H1 (cell line): ENCODE measurements around the gene HOXB9. TPM values are rescaled to one million over a fixed set of nuclear protein-coding genes. Genes with fewer than 3 reads are reported as not detected.

Source experiments
- CTCF ChIA-PET: fragments of 300-600 bp; sonication (Branson Sonifier 250); formaldehyde crosslinking; loops from one replicate; lab custom pipeline; 2021; ENCODE audit not compliant: partially characterized antibody; lab: Charles Lee
- POLR2A ChIA-PET: fragments of 300-600 bp; sonication (Branson Sonifier 250); formaldehyde crosslinking; loops from one replicate; lab custom pipeline; 2021; ENCODE audit warnings: inconsistent platforms; ENCODE audit not compliant: partially characterized antibody; lab: Charles Lee
- DNase-seq, 2 experiments: peaks; one replicate each; pipeline versions ENCODE4 v3.0.0 to v3.0.0-alpha.2; 2010 to 2022; ENCODE audit warnings: low spot score in 2 of 2, low read depth in 1 of 2, mixed read lengths in 1 of 2
- FAIRE-seq: peaks from 2 replicates; lab custom pipeline; 2011; peaks lifted over from hg19 to GRCh38; lab: Jason Lieb, UNC
- H2AFZ ChIP-seq: 2 replicates; pipeline ENCODE4 v1.8.1; 2012; ENCODE audit warnings: low read length, inconsistent platforms
- H2AK5ac ChIP-seq: 2 replicates; pipeline ENCODE4 v1.6.1; 2013; ENCODE audit warnings: low read depth, low read length
- H2BK120ac ChIP-seq: replicated peaks from 2 replicates; pipeline ENCODE3; 2013; ENCODE audit warnings: low read depth, low read length, inconsistent platforms
- H2BK12ac ChIP-seq: 2 replicates; pipeline ENCODE4 v1.6.1; 2013; ENCODE audit warnings: low read depth, low read length
- H2BK15ac ChIP-seq: 2 replicates; pipeline ENCODE4 v1.6.1; 2013; ENCODE audit warnings: low read length
- H2BK20ac ChIP-seq: 2 replicates; pipeline ENCODE4 v1.6.1; 2013; ENCODE audit warnings: low read length
- H2BK5ac ChIP-seq: 2 replicates; pipeline ENCODE4 v1.6.1; 2013; ENCODE audit warnings: low read depth, low read length
- H3K14ac ChIP-seq: 2 replicates; pipeline ENCODE4 v1.6.1; 2013; ENCODE audit warnings: inconsistent platforms; ENCODE audit not compliant: insufficient read length
- H3K18ac ChIP-seq: 2 replicates; pipeline ENCODE4 v1.6.1; 2013; ENCODE audit warnings: low read length; ENCODE audit errors: extremely low read depth
- H3K23ac ChIP-seq: 2 replicates; pipeline ENCODE4 v1.6.1; 2013; ENCODE audit warnings: inconsistent platforms; ENCODE audit not compliant: insufficient read length
- H3K23me2 ChIP-seq: 2 replicates; pipeline ENCODE4 v1.6.1; 2013; ENCODE audit warnings: low read depth, low read length
- H3K27ac ChIP-seq: 2 replicates; pipeline ENCODE4 v1.6.1; 2011; ENCODE audit warnings: low read depth, low read length, inconsistent platforms
- H3K27me3 ChIP-seq, 4 experiments: replicated peaks in 1 of 4; 1 replicate in 1 of 4; 2 replicates in 3 of 4; pipeline versions ENCODE4 v1.6.1 to v1.8.1; 2011 to 2013; ENCODE audit warnings: low read length in 3 of 4, mild to moderate bottlenecking in 3 of 4, inconsistent platforms in 2 of 4, mixed read lengths in 2 of 4, moderate library complexity in 1 of 4; ENCODE audit not compliant: control insufficient read depth in 3 of 4, insufficient read depth in 3 of 4; ENCODE audit errors: extremely low read depth in 1 of 4
- H3K36me3 ChIP-seq, 4 experiments: 2 replicates each; pipeline versions ENCODE4 v1.6.1 to v1.8.1; 2011 to 2013; ENCODE audit warnings: mild to moderate bottlenecking in 4 of 4, low read length in 3 of 4, moderate library complexity in 2 of 4, control low read depth in 1 of 4, inconsistent platforms in 1 of 4; ENCODE audit not compliant: insufficient read depth in 4 of 4, control insufficient read depth in 2 of 4
- H3K4ac ChIP-seq: replicated peaks from 2 replicates; pipeline ENCODE3; 2013; ENCODE audit warnings: low read length, low read depth, mixed read lengths, inconsistent platforms; ENCODE audit not compliant: insufficient read length
- H3K4me1 ChIP-seq, 4 experiments: replicated peaks in 1 of 4; 1 replicate in 1 of 4; 2 replicates in 3 of 4; pipeline versions ENCODE4 v1.6.1 to v1.8.1; 2011 to 2013; ENCODE audit warnings: low read length in 3 of 4, inconsistent platforms in 2 of 4, mixed read lengths in 1 of 4; ENCODE audit not compliant: insufficient read depth in 4 of 4, control insufficient read depth in 3 of 4
- H3K4me2 ChIP-seq, 2 experiments: 2 replicates each; pipeline versions ENCODE4 v1.6.1 to v1.8.1; 2011 to 2013; ENCODE audit warnings: low read depth in 2 of 2, low read length in 2 of 2, control low read depth in 1 of 2, inconsistent platforms in 1 of 2, mild to moderate bottlenecking in 1 of 2; ENCODE audit not compliant: insufficient read depth in 1 of 2
- H3K4me3 ChIP-seq, 4 experiments: fragments of 200-600, 300-600 bp in 1 of 4; sonication (generic), shearing (Covaris generic), sonication (Bioruptor Twin) in 1 of 4; 2 replicates each; pipeline versions ENCODE4 v1.5.1 to v1.8.1; 2011 to 2016; ENCODE audit warnings: low read length in 4 of 4, low read depth in 3 of 4, control low read depth in 2 of 4, inconsistent platforms in 2 of 4, mild to moderate bottlenecking in 2 of 4, mixed read lengths in 1 of 4, moderate library complexity in 1 of 4; ENCODE audit not compliant: insufficient read depth in 2 of 4; ENCODE audit errors: extremely low read depth in 1 of 4
- H3K56ac ChIP-seq: replicated peaks from 2 replicates; pipeline ENCODE3; 2013; ENCODE audit warnings: low read depth, mild to moderate bottlenecking, mixed read lengths, low read length, inconsistent platforms; ENCODE audit not compliant: insufficient read length
- H3K79me1 ChIP-seq: 2 replicates; pipeline ENCODE4 v1.6.1; 2013; ENCODE audit warnings: low read depth, low read length, control low read depth
- H3K79me2 ChIP-seq, 2 experiments: 2 replicates each; pipeline versions ENCODE4 v1.6.1 to v1.8.1; 2012 to 2013; ENCODE audit warnings: low read length in 2 of 2, mild to moderate bottlenecking in 2 of 2, inconsistent platforms in 1 of 2; ENCODE audit not compliant: insufficient read depth in 2 of 2, control insufficient read depth in 1 of 2
- H3K9ac ChIP-seq, 4 experiments: replicated peaks in 1 of 4; 1 replicate in 1 of 4; 2 replicates in 3 of 4; pipeline versions ENCODE4 v1.6.1 to v1.8.1; 2011 to 2013; ENCODE audit warnings: low read depth in 3 of 4, low read length in 3 of 4, control low read depth in 2 of 4, mild to moderate bottlenecking in 2 of 4, moderate library complexity in 2 of 4, inconsistent platforms in 1 of 4; ENCODE audit errors: extremely low read depth in 1 of 4
- H3K9me3 ChIP-seq, 2 experiments: 2 replicates each; pipeline versions ENCODE4 v1.6.1 to v1.8.1; 2012 to 2013; ENCODE audit warnings: mild to moderate bottlenecking in 2 of 2, moderate library complexity in 2 of 2, control low read depth in 1 of 2, inconsistent platforms in 1 of 2, low read depth in 1 of 2, low read length in 1 of 2, mixed read lengths in 1 of 2; ENCODE audit not compliant: insufficient read depth in 2 of 2
- H4K20me1 ChIP-seq, 2 experiments: replicated peaks in 1 of 2; 2 replicates each; pipeline versions ENCODE3 to v1.8.1; 2011 to 2013; ENCODE audit warnings: inconsistent platforms in 2 of 2, low read length in 2 of 2, mild to moderate bottlenecking in 1 of 2; ENCODE audit not compliant: insufficient read depth in 2 of 2, control insufficient read depth in 1 of 2
- H4K5ac ChIP-seq: 2 replicates; pipeline ENCODE4 v1.6.1; 2013; ENCODE audit warnings: low read length, low read depth, mixed read lengths, inconsistent platforms; ENCODE audit not compliant: insufficient read length
- H4K8ac ChIP-seq: 2 replicates; pipeline ENCODE4 v1.8.0; 2013; ENCODE audit warnings: mild to moderate bottlenecking, moderate library complexity, low read length, inconsistent platforms; ENCODE audit not compliant: insufficient read depth; ENCODE audit errors: extremely low read depth
- H4K91ac ChIP-seq: replicated peaks from 2 replicates; pipeline ENCODE3; 2013; ENCODE audit warnings: low read length, mixed read lengths, inconsistent platforms; ENCODE audit not compliant: insufficient read length
- CBX8 ChIP-seq: fragments of 300-800, 300-1000 bp; sonication (generic); IDR thresholded peaks from 2 replicates; pipeline ENCODE4 v1.7.1; 2016; ENCODE audit warnings: low read depth, low read length, borderline replicate concordance
- WGBS, 2 experiments: shearing (Covaris generic) in 1 of 2; methylation state at CpG; one replicate each; pipeline versions ENCODE4 v1.1.6 to v1.1.7; 2013 to 2015; ENCODE audit warnings: low lambda C conversion rate in 2 of 2, mixed read lengths in 2 of 2, inconsistent platforms in 1 of 2, low coverage in 1 of 2, missing lambda C conversion rate in 1 of 2; ENCODE audit not compliant: insufficient replicate concordance in 2 of 2, insufficient coverage in 1 of 2, insufficient read length in 1 of 2; ENCODE audit errors: extremely low coverage in 1 of 2, missing lambda C conversion rate in 1 of 2; 5-methylcytosine and 5-hydroxymethylcytosine counted together
- polyA plus RNA-seq, 7 experiments: library from polyadenylated mRNA; depleted of rRNA in 3 of 7; stranded (reverse) in 5 of 7; unstranded in 2 of 7; fragments of >200 nt in 5 of 7; fragments of 200-250 nt in 2 of 7; gene quantifications; 1 replicate in 5 of 7; 2 replicates in 1 of 7; 4 replicates in 1 of 7; pipeline versions ENCODE4 v1.2.1 to v1.2.3, GENCODE V29; 2011 to 2013; ENCODE audit warnings: missing spikeins in 2 of 7, mixed read lengths in 2 of 7
- total RNA-seq: library from RNA; stranded (reverse); fragmentation: NEBNext Ultra II Directional; extraction: Animal tissue kit (Norgen Biotek cat#: 25700); gene quantifications from 2 replicates; pipeline ENCODE4 v1.2.1, GENCODE V29; 2021

HOXB9 gene
- total and polyA plus RNA-seq, 2 of the 8 experiments (the other 6 are each of a cell fraction or from before 2014, with no cell fraction given), result not detected

GRCh38 chr17:48615963-48616716, 10.0 kb downstream of the HOXB9 start:
- Histone ChIP-seq H3K4me3 (no peak overlapping the region), H3K56ac (no peak overlapping the region), H3K79me1 (no peaks in the 10 kb centered on the region), H2AK5ac (no peak overlapping the region), H3K27ac (no peak overlapping the region), H2BK12ac (0 out of 2 replicates have a peak overlapping the region, but pooled peaks have one; percentile 19), H3K23me2 (no peaks in the 10 kb centered on the region), H2BK15ac (no peak overlapping the region), H3K18ac (no peak overlapping the region), H3K23ac (no peak overlapping the region), H2BK5ac (no peak overlapping the region), H3K9ac (no peak overlapping the region), H3K79me2 (no peaks in the 10 kb centered on the region), H4K5ac (no peak overlapping the region), H4K20me1 (peaks cover 18 to 39% of the 10 kb centered on the region in 2 experiments), H2BK120ac (no peak overlapping the region), H3K4me2 (no peak overlapping the region), H3K14ac (no peak overlapping the region), H3K27me3 (peaks cover 97 to 100% (median 99%) of the 10 kb centered on the region in 4 experiments), H3K36me3 (peaks cover 0 to 13% (median 0%) of the 10 kb centered on the region in 4 experiments; a peak in 1 of 8 replicates), H4K91ac (no peak overlapping the region), H3K9me3 (no peaks in the 10 kb centered on the region; a peak in 1 of 4 replicates), H3K4me1 (peaks cover 0 to 7% (median 5%) of the 10 kb centered on the region in 4 experiments; a peak in 5 of 7 replicates), H2BK20ac (no peak overlapping the region), H3K4ac (no peak overlapping the region), H2AFZ (no peak overlapping the region), H4K8ac (no peak overlapping the region)
- FAIRE-seq (no peak), DNase-seq (no peak)
- POLR2A ChIA-PET, result interaction anchor here (1.2 kb wide), 1 partner anchor 19 kb away, joined by 3 read pairs; no protein-coding TSS in a partner anchor
- 17% methylated on average over 16 of the region's 17 CpGs; no CpG with 5 or more reads in 1 of the 2 experiments for WGBS, 2 experiments
- CTCF ChIA-PET, result interaction anchor here (0.5 to 5.4 kb wide), 8 partner anchors 8 to 946 kb away, joined by 3 to 30 read pairs (median 6); partner anchors contain the start of gene HOXB9
- TF ChIP-seq CBX8, result no peak
